Measurements from ENCODE around the gene CIT.

DNA sequence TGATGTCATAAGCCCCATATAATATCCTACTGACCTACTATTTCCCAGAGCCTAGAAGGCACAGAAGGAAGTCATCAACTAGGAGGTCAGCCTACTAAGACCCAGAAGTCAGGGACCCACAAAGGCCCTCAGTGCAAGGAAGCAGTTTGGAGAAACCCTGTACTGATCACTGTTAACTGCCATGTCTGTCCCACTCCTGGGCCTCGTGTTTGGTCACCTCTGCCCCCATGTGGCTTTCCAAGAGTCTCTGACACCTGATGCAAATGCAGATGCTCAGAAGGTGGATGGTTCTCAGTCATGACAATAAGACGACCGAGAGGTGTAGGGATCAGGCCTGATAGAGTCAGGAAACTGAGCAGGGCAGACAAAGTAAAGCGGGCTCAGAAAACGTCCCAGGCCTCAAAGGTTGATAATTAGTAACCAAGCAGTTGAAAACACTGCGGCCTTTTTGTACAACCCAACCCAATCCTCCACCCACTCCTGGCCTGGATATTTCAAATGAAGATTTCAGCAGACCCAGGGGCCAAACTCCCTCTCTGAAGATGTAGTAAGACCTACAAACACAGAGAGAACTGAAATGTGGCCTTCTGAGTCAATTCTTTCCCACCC is 185.8 kb downstream of the CIT start:
- TF ChIP-seq, protein P1, sequence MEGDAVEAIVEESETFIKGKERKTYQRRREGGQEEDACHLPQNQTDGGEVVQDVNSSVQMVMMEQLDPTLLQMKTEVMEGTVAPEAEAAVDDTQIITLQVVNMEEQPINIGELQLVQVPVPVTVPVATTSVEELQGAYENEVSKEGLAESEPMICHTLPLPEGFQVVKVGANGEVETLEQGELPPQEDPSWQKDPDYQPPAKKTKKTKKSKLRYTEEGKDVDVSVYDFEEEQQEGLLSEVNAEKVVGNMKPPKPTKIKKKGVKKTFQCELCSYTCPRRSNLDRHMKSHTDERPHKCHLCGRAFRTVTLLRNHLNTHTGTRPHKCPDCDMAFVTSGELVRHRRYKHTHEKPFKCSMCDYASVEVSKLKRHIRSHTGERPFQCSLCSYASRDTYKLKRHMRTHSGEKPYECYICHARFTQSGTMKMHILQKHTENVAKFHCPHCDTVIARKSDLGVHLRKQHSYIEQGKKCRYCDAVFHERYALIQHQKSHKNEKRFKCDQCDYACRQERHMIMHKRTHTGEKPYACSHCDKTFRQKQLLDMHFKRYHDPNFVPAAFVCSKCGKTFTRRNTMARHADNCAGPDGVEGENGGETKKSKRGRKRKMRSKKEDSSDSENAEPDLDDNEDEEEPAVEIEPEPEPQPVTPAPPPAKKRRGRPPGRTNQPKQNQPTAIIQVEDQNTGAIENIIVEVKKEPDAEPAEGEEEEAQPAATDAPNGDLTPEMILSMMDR (IDR thresholded peaks at IDR 0.05) = no peak
- no peak for TF ChIP-seq EP300 (IDR thresholded peaks at IDR 0.05)
- TF ChIP-seq POLR2A (IDR thresholded peaks at IDR 0.05) = no peak

Data from sigmoid colon (tissue), 4 donors.